ENCODE data around the gene FLYWCH1.

The FLYWCH1 gene

GRCh38 chr16:2952679-2953078 lies 40.9 kb downstream of the FLYWCH1 start:
- peak; percentile 49 for DNase-seq (ENCODE audit: low spot score)

- DNase-seq (ENCODE audit: low spot score) = no peak
Observed at GRCh38 chr16:2953706-2954627, 42.2 kb downstream of the FLYWCH1 start.

GRCh38 chr16:2954656-2955381 lies 43.1 kb downstream of the FLYWCH1 start:
- DNase-seq (ENCODE audit: low spot score) = no peak

GRCh38 chr16:2955438-2955778 lies 43.7 kb downstream of the FLYWCH1 start:
- no peak for DNase-seq (ENCODE audit: low spot score)

- DNase-seq (ENCODE audit: low spot score) = no peak
Observed at GRCh38 chr16:2955779-2956578, 44.2 kb downstream of the FLYWCH1 start.

- DNase-seq (ENCODE audit: low spot score) = no peak
Observed at GRCh38 chr16:2956579-2956956, 44.8 kb downstream of the FLYWCH1 start.

- no peak for DNase-seq (ENCODE audit: low spot score)
Observed at GRCh38 chr16:2959206-2959605, 47.5 kb downstream of the FLYWCH1 start.

GRCh38 chr16:2960183-2961010 lies 48.7 kb downstream of the FLYWCH1 start:
- no peak for DNase-seq (ENCODE audit: low spot score)

- no peak for DNase-seq (ENCODE audit: low spot score)
Observed at GRCh38 chr16:2962334-2963073, 50.8 kb downstream of the FLYWCH1 start.

GRCh38 chr16:2963074-2963722 lies 51.5 kb downstream of the FLYWCH1 start:
- no peak for DNase-seq (ENCODE audit: low spot score)

GRCh38 chr16:2963723-2964474 lies 52.2 kb downstream of the FLYWCH1 start, which contains the start of gene KREMEN2:
TSS of gene KREMEN2 (plus strand) at chr16:2964275. CDS start at chr16:2964521, 246 bp downstream.
- peak; percentile 81 for DNase-seq (ENCODE audit: low spot score)

- DNase-seq (ENCODE audit: low spot score) = peak; percentile 83
Observed at GRCh38 chr16:2964475-2965336, 53.0 kb downstream of the FLYWCH1 start.

- no peak for DNase-seq (ENCODE audit: low spot score)
Observed at GRCh38 chr16:2966043-2966807, 54.5 kb downstream of the FLYWCH1 start.

- no peak for DNase-seq (ENCODE audit: low spot score)
Observed at GRCh38 chr16:2966808-2967191, 55.1 kb downstream of the FLYWCH1 start.

GRCh38 chr16:2967211-2967631 lies 55.5 kb downstream of the FLYWCH1 start:
- DNase-seq (ENCODE audit: low spot score) = no peak

GRCh38 chr16:2967721-2968161 lies 56.0 kb downstream of the FLYWCH1 start:
- no peak for DNase-seq (ENCODE audit: low spot score)

- peak; percentile 89 for DNase-seq (ENCODE audit: low spot score)
Observed at GRCh38 chr16:2968368-2968737, 56.6 kb downstream of the FLYWCH1 start.

All from SW480 (cell line).